Fibroblast of skin of right biceps (primary cell): ENCODE results near the gene RABGGTA.

Experiments used
- DNase-seq: peaks from one replicate; pipeline ENCODE4 v3.0.0-alpha.2; 2013

Gene RABGGTA

GRCh38 chr14:24278424-24278823 is 7.0 kb upstream of the RABGGTA start:
- no peak for DNase-seq

GRCh38 chr14:24277606-24278321 is 6.4 kb upstream of the RABGGTA start:
- DNase-seq = no peak

GRCh38 chr14:24277071-24277470 is 5.7 kb upstream of the RABGGTA start:
- no peak for DNase-seq

GRCh38 chr14:24274101-24274543 is 2.7 kb upstream of the RABGGTA start:
- DNase-seq = no peak

- DNase-seq = no peak
These were observed 2.1 kb upstream of the RABGGTA start for GRCh38 chr14:24273422-24273998.

GRCh38 chr14:24272467-24272866 is 1.1 kb upstream of the RABGGTA start:
- no peak for DNase-seq

- no peak for DNase-seq
These were observed 452 bp upstream of the RABGGTA start for GRCh38 chr14:24271834-24272263.

- DNase-seq = no peak
These were observed 762 bp downstream of the RABGGTA start for GRCh38 chr14:24270537-24271133.

- no peak for DNase-seq
These were observed 1.4 kb downstream of the RABGGTA start for GRCh38 chr14:24269910-24270536.

- DNase-seq = no peak
These were observed 2.0 kb downstream of the RABGGTA start for GRCh38 chr14:24269368-24269767.

GRCh38 chr14:24268225-24268624 is 3.2 kb downstream of the RABGGTA start:
- DNase-seq = no peak

- no peak for DNase-seq
These were observed 3.9 kb downstream of the RABGGTA start for GRCh38 chr14:24267516-24267915.

GRCh38 chr14:24266344-24267244 is 4.8 kb downstream of the RABGGTA start:
- DNase-seq = no peak

GRCh38 chr14:24264298-24264697 is 7.1 kb downstream of the RABGGTA start:
- DNase-seq = no peak

GRCh38 chr14:24263848-24264247 is 7.5 kb downstream of the RABGGTA start:
- DNase-seq = no peak

GRCh38 chr14:24262821-24263733 is 8.3 kb downstream of the RABGGTA start, which contains the start of gene TGM1:
TGM1 (minus strand) TSS chr14:24263177; CDS start chr14:24262352, 825 bp downstream.
- no peak for DNase-seq

- no peak for DNase-seq
These were observed 9.4 kb downstream of the RABGGTA start for GRCh38 chr14:24261969-24262327.

GRCh38 chr14:24261256-24261968 is 10.0 kb downstream of the RABGGTA start:
- DNase-seq = no peak

GRCh38 chr14:24260780-24261157 is 10.6 kb downstream of the RABGGTA start:
- DNase-seq = no peak

- DNase-seq = no peak
These were observed 11.2 kb downstream of the RABGGTA start for GRCh38 chr14:24260026-24260779.
